HG03460 (cell line): Measurements from ENCODE around the gene NBPF1.
"Not testable (repeated sequence)": the region's sequence is repeated elsewhere in the genome, so short reads cannot be mapped to it uniquely, and the experiment has no call there.

Source experiments
- ATAC-seq: cut with Tn5 transposase; IDR thresholded peaks from one replicate; pipeline ENCODE4 v1.9.1; 2021; ENCODE audit not compliant: unreplicated experiment

Gene NBPF1

GRCh38 chr1:16642025-16642966 is 28.9 kb upstream of the NBPF1 start:
- ATAC-seq = not testable (repeated sequence)

DNA sequence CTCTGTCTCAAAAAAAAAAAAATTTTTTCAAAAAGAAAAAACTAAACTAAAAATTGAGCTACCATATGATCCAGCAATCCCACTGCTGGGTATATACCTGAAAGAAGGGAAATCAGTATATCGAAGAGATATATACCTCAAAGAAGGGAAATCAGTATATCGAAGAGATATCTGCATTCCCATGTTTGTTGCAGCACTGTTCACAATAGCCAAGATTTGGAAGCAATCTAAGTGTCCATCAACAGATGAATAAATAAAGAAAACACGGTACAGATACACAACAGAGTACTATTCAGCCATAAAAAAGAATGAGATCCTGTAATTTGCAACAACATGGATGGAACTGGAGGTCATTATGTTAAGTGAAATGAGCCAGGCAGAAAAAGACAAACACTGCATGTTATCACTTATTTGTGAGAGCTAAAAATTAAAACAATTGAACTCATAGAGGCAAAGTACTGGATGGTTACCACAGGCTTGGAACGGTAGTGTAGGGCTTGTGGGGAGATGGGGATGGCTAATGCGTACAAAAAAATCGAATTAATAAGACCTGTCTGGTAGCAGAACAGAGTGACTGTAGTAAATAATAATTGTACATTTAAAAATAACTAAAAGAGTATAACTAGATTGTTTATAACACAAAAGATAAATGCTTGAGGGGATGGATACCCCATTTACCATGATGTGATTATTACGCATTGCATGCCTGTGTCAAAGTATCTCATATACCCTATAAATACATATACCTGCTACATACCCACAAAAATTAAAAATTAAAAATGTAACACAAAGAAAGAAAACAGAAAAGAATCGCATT is 28.0 kb upstream of the NBPF1 start:
- not testable (repeated sequence) for ATAC-seq

- not testable (repeated sequence) for ATAC-seq
Measured at GRCh38 chr1:16639091-16640031, 26.0 kb upstream of the NBPF1 start.

DNA sequence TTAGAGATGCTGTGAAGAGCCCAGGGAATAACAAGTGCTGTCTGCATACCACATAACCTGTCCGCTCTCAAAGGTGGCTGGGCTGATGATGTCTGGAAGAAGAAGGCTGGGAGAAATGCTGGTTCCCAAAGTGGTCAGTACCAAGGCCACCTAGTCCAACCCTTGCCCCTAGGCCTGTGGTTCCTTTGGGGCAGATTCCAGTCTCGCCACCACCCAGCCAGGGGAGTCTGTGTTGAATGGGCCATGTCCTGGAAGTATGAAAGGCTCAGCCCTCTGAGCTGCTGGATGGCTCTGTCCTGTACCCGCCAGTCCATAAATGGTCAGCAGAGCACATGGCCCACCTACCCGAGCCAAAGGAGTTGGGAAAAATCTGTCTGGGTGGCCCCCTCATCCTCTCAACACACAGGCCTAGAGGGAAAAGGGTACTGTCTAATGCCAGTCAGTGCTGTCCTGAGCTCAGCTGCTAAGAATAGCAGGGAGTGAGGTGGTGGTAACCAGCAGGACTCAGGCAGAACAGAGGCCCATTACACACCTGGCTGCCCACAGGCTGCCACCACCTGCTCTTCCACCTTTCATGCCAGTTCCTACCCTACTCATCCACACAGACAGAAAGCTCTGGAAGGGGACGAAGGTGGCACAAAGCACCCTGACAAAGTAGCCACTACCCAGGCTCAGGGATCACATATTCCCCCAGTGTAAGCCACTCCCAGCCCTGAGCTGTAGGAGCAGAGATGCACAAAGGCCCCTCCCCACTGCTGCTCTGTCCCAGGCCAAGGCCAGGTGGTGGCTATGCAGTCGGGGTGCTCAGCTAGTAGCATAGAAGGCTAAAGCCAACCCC is 24.8 kb upstream of the NBPF1 start:
- ATAC-seq = not testable (repeated sequence)

DNA sequence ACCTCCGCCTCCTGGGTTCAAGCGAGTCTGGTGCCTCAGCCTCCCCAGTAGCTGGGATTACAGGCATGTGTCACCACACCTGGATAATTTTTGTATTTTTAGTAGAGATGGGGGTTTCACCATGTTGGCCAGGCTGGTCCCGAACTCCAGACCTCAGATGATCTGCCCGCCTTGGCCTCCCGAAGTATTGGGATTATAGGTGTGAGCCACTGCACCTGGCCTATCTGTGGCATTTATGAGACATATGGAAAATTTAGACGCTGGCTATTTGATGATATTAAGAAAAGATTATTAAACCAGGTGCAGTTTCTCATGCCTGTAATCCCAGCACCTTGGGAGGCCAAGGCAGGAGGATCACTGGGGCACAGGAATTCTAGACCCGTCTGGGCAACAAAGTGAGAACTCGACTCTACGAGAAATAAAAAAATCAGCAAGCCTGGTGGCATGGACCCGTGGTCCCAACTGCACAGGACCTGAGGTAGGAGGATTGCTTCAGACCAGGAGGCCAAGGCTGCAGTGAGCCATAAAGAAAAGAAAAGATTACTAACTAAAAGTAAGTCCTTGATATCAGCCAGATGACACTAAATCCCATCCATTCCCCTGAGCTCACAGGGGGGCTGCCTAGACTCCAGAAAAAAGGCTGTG is 23.3 kb upstream of the NBPF1 start:
- not testable (repeated sequence) for ATAC-seq

- not testable (repeated sequence) for ATAC-seq
Measured at GRCh38 chr1:16635959-16636358, 22.6 kb upstream of the NBPF1 start.

DNA sequence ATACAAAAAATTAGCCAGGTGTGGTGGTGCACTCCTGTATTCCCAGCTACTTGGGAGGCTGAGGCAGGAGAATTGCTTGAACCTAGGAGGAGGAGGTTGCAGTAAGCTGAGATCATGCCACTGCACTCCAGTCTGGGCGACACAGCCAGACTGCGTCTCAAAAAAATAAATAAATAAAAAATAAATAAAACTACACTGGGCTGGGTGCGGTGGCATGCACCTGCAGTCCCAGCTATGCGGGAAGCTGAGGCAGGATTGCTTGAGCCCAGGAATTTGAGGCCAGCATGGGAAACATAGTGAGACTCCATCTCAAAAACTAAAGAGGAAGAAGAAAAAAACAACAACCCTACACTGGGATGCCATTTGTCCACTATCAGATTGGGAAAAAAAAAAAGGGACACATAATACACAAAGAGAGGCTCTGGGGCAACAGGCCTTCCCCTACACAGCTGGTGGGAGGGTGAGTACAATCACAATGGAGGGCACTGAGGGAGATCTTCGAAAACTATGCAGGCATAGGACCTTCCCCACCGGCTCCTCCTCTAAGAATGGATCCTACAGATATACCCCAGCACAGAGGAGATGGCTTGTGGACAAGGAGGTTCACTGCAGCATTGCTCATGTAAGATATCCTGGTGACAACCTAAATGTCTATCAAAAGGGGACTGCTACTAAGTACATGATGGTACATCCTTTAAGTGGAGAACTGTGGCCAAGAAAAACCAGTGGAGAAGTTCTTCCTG is 20.3 kb upstream of the NBPF1 start:
- ATAC-seq = not testable (repeated sequence)

DNA sequence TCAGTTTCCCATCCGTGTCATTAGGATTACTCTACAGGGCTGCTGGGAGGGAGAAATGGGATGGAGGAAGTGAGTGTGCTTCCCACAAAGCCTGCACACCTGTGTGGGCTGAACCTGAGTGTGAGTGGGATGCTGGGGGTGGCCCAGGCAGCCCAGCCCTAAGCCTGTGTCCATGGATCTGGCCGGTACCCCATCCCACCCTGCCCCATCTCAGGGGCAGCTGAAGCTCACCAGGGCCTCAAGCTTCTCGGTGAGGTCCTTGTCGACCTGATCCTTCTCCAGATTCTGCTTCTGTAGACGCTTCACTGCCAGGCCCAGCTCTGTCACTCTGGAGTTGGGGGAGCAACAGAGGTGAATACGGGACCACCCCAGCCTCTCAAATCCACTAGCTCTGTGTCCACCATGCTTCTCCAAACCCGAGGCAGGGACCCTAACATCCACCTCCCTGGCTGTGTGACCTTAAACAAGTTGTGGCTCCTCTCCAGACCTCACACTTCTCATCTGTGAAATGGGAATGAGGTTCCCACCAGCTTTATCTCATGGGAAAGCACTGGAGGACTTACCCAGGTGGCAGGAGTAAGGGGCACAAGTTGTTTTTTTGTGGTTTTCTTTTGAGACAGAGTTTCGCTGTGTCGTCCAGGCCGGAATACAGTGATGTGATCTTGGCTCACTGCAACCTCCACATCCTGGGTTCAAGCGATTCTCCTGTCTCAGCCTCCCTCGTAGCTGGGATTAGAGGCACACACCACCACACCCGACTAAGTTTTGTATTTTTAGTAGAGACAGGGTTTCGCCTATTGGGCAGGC is 18.9 kb upstream of the NBPF1 start:
- ATAC-seq = not testable (repeated sequence)

DNA sequence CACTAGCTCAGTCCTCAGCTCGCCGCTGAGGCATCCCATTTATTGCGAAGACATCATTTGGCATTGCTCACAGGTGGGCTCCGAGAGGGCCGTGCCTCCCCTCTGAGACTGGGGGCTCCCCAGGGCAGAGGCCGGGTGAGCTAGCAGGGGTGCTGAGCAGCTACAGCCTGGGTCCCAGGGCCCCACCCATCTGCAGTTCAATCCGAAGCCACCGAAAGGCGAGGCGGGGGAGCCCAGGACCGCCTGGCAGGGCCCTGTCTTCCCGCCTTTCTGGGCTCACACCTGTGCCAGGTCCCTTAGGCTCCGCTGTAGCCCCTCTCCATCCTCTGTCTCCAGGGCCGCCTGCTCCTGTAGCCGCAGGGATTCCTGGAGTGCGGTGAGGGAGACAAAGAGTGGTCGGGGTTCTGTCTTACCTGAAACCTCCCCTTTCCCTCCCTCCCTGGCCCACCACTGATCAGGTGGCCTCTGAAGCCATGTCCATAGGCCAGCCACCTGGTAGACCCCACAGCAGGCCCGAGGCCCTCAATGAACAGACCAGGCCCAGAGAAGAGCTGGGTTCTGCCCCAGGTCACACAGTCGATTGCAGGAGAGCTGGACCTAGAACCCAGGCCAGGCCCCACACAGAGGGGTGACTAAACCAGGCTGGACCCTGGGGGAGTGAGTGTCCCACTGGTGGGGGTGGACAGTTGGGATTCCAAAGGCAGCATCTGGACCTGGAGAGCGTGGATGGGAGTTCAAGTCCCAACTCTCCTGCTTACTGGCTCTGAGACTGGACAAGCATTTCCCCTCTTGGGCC is 18.1 kb upstream of the NBPF1 start:
- ATAC-seq = no peak

DNA sequence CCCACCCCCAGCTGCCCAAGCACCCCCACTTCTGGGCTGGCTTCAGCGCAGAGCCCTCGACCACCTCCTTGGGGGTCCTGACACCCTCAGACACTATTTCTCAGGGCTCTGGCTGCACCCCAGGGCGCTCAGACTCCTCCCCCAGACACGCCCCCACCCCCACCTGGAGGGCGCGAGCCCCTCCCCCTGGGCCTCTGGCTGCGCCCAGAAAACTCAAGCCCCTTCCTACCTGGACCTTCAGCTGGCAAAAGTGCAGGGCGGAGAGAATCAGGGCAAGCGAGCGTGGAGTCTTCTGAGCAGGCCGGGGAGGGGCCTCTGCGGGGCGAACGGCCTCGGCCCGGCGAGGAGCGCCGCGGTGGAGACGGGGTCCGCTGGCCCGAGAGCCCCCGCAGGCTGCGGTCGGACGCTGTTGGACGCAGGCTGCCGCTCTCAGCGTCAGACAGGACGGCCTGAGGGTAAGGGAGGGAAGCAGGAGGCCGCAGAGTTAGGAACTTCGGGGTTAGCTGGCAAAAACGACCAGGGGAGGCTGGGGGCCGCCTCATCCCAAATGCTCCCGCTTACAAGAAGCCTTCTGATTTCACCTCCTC is 17.4 kb upstream of the NBPF1 start:
- no peak for ATAC-seq

DNA sequence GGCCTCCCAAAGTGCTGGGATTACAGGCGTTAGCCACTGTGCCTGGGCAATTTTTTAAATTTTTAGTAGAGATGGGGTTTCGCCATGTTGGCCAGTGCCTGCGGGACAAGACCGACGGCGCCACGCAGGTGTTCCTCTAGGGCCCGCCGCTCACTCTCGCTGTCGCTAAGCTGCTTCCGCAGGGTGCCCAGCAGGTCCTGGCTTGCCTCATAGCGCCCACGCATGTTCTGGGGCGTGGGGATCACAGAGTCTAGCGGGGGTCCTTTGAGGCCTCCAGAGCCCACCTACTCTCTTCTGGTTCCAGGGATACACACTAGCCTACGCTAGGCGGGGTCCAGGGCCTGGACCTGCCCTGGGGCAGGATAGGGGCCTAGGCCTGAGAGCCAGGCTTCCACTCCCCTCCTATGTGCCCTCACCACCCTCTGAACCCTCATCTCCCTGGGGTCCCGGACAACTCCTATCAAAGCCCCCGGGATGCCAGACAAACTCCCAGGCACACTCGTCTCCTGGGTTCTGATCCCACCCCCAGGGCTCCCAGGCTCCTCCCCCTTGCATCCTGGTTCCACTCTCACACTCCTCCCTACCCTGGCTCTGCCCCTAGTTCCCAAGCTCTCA is 16.7 kb upstream of the NBPF1 start:
- not testable (repeated sequence) for ATAC-seq

- ATAC-seq = no peak
Measured at GRCh38 chr1:16628361-16629111, 15.2 kb upstream of the NBPF1 start.

GRCh38 chr1:16626409-16626983 is 13.1 kb upstream of the NBPF1 start:
- not testable (repeated sequence) for ATAC-seq

DNA sequence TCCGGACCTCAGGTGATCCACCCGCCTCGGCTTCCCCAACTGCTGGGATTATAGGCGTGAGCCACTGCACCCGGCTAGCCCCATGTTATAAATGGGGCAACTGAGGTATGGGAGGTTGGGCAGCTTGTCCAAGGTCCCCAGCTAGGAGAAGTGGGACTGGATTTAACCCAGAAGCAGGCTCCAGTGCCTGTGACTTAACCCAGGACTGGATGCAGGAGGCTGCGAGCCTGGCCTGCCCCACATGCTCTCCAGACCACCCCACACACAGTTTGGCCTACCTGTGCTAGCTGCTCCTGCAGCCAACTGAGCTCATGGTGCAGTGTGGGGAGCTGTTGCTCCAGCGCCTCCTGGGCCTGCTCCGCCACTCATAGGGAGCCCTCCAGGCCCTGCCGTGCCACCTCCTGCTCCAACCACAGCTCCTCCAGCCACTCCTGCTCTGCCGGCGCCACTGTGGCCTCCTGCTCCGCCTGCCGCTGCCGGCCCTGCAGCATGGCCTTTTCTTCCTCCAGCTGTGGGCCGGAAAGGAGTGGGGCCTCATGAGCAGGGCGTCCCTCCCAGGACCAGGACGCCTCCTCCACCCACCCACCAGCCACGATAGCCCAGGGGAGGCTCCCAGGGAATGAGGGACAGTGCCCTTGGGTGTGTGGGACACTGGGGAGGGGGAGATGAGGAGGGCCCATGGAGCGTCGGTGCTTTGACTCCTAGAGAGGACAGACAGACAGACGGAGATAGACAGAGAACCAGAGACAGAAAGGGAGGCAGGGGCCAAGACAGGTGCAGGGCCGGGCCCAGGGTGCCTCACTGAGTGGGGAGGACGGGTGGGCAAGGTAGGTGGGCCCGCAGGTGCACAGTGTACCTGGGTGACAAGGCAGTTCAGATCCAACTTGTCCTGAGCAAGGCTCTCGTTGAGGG is 12.4 kb upstream of the NBPF1 start:
- no peak for ATAC-seq
